ENCODE data around the gene ALKAL2. TPM values are rescaled to one million over a fixed set of nuclear protein-coding genes. Genes with fewer than 3 reads are reported as not detected.

ALKAL2 gene
- total and polyA plus RNA-seq, 7 experiments from 2014 or later: 0.18 to 0.49 TPM; not detected in 5

DNA sequence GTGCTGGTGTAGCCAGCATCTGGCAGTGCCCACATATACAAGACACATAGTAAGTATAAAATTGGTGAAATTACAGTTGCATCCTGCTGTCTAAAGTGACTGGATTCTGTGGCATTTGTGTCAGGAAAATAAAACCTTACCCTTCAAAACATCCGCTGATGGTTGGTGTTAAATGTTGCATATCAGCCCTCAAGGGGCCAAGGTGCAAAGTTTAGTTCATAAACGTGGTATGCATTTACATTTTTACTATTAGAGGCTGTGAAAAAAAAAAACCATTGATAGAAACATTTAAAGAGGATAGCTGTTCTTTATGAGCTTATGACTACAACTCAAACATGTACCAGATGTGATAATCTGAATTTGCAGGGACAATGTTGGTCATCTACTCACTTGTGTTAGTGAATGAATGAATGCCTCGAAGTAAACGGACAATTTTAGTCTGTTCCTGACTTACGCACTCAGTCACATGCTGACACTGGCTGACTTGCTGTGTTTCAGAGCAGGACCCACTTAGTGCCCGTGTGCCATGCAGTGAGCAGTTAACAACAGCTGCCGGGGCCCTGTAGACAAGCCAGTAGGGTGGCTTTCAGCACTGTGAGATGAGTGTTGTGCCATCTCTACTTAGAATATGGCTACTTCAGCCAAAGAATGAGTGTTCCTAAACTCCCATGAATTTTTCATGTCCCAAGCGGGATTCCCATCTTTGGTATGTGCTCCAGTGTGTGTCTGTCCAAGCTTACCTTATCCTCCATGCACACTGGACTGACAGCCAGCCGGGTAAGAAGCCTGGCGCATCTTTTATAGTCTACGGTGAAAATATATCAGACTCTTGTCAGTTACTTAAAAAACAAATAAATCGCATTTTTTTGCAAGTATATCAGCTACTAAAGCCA is 5.3 kb downstream of the ALKAL2 start:
- ATAC-seq (no peak), DNase-seq (no peak)
- H3K27me3 Mint-ChIP-seq: peaks cover 8 to 20% (median 16%) of the 10 kb centered on the region in 5 donors
- no peaks in the 10 kb centered on the region for H3K9me3 Mint-ChIP-seq
- ChIA-PET POLR2A (interaction anchor here (0.7 kb wide), 1 partner anchor 109 kb away, joined by 3 read pairs; no protein-coding TSS in a partner anchor), CTCF (no interaction called here)
- peaks cover 0 to 4% of the 10 kb centered on the region in 2 donors for H3K4me1 ChIP-seq (ENCODE audit: control insufficient read depth in 2 of 2, insufficient read depth in 2 of 2, low read length in 2 of 2)
- no peak overlapping the region for H3K27ac Mint-ChIP-seq
- intact Hi-C loops (cut with micrococcal nuclease): no loop called here
- H3K4me3 ChIP-seq (ENCODE audit: low read length): no peak overlapping the region
- no peak overlapping the region for H3K4me3 Mint-ChIP-seq
- no peaks in the 10 kb centered on the region for H3K9me3 ChIP-seq (ENCODE audit: control insufficient read depth in 2 of 3, low read length in 3 of 3)
- H3K4me1 Mint-ChIP-seq: peaks cover 0 to 7% (median 2%) of the 10 kb centered on the region in 7 donors
- H3K36me3 ChIP-seq (ENCODE audit: control insufficient read depth in 2 of 3, insufficient read depth in 3 of 3, low read length in 3 of 3): peaks cover 5 to 44% (median 12%) of the 10 kb centered on the region in 3 experiments
- H3K27ac ChIP-seq (ENCODE audit: low read depth, low read length): no peak overlapping the region
- H3K27me3 ChIP-seq (ENCODE audit: control insufficient read depth in 2 of 2, insufficient read depth in 2 of 2, low read length in 2 of 2): peaks cover 0 to 5% of the 10 kb centered on the region in 2 donors
- H3K36me3 Mint-ChIP-seq: peaks cover 2 to 34% (median 9%) of the 10 kb centered on the region in 5 donors

DNA sequence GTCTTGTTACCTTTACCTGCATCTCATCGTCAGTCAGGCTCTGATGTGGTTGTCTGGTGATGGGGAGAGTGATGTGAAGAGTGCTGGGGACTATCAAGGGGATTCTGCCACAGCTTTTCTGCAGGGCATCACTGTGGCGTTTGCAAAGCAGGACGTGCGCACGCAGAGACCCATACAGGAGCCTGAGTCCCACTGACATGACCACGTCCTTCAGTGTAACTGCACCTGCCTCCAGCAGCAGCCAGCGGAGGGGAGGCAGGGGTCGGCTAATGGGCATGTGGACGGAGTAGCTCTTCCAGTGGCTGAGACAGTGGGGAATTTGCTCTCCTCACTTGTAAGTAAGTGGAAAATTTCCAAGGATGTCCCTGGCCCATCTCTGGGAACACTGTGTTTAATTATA is 6.5 kb downstream of the ALKAL2 start:
- Mint-ChIP-seq H3K27me3 (peaks cover 7 to 13% (median 9%) of the 10 kb centered on the region in 5 donors), H3K36me3 (peaks cover 4 to 47% (median 21%) of the 10 kb centered on the region in 5 donors), H3K27ac (no peak overlapping the region), H3K9me3 (no peaks in the 10 kb centered on the region), H3K4me3 (no peak overlapping the region), H3K4me1 (peaks cover 0 to 4% (median 0%) of the 10 kb centered on the region in 7 donors)
- Histone ChIP-seq H3K27me3 (ENCODE audit: control insufficient read depth in 2 of 2, insufficient read depth in 2 of 2, low read length in 2 of 2) (no peaks in the 10 kb centered on the region), H3K4me3 (ENCODE audit: low read length) (no peak overlapping the region), H3K27ac (ENCODE audit: low read depth, low read length) (no peak overlapping the region), H3K9me3 (ENCODE audit: control insufficient read depth in 2 of 3, low read length in 3 of 3) (no peaks in the 10 kb centered on the region), H3K36me3 (ENCODE audit: control insufficient read depth in 2 of 3, insufficient read depth in 3 of 3, low read length in 3 of 3) (peaks cover 5 to 56% (median 21%) of the 10 kb centered on the region in 3 experiments), H3K4me1 (ENCODE audit: control insufficient read depth in 2 of 2, insufficient read depth in 2 of 2, low read length in 2 of 2) (no peaks in the 10 kb centered on the region)
- ATAC-seq (no peak), DNase-seq (no peak)
- intact Hi-C loops (cut with micrococcal nuclease): no loop called here
- CTCF ChIA-PET: interaction anchor here (1.3 kb wide), 1 partner anchor 9 kb away, joined by 4 read pairs; no protein-coding TSS in a partner anchor
- POLR2A ChIA-PET: no interaction called here

DNA sequence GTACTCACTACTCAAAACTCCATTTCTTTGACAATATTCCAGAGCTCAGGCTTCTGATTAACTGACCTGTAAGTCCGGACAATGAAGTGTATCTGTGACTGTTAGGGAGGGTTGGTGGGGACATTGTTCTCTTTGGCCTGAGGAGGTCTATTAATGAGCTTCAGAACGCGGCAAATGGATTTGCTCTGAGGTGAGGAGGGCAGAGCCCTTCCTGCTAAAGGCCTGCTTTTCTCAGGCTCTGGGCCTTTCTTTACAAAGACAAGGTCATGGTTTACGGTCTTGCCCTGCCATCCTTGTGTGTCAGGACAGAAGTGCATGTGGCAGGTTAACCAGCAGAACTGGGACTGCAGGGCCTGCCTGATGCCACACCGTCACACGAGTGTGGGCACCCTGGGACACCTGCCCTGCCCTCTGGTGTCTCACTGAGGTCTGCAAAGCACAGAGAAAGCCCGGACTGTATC is 7.2 kb downstream of the ALKAL2 start:
- POLR2A ChIA-PET: interaction anchor here (0.7 kb wide), 1 partner anchor 9 kb away, joined by 3 read pairs; no protein-coding TSS in a partner anchor
- Histone ChIP-seq H3K27me3 (ENCODE audit: control insufficient read depth in 2 of 2, insufficient read depth in 2 of 2, low read length in 2 of 2) (no peaks in the 10 kb centered on the region), H3K9me3 (ENCODE audit: control insufficient read depth in 2 of 3, low read length in 3 of 3) (no peaks in the 10 kb centered on the region), H3K4me1 (ENCODE audit: control insufficient read depth in 2 of 2, insufficient read depth in 2 of 2, low read length in 2 of 2) (no peaks in the 10 kb centered on the region), H3K36me3 (ENCODE audit: control insufficient read depth in 2 of 3, insufficient read depth in 3 of 3, low read length in 3 of 3) (peaks cover 5 to 63% (median 24%) of the 10 kb centered on the region in 3 experiments), H3K4me3 (ENCODE audit: low read length) (no peak overlapping the region), H3K27ac (ENCODE audit: low read depth, low read length) (no peak overlapping the region)
- no peaks in the 10 kb centered on the region for H3K9me3 Mint-ChIP-seq
- CTCF ChIA-PET: interaction anchor here (1.3 kb wide), 1 partner anchor 9 kb away, joined by 4 read pairs; no protein-coding TSS in a partner anchor
- no peak overlapping the region for H3K4me3 Mint-ChIP-seq
- DNase-seq (no peak), ATAC-seq (no peak)
- no peaks in the 10 kb centered on the region for H3K4me1 Mint-ChIP-seq
- H3K27ac Mint-ChIP-seq: no peak overlapping the region
- H3K27me3 Mint-ChIP-seq: peaks cover under 1 to 6% (median 3%) of the 10 kb centered on the region in 5 donors
- intact Hi-C loops (cut with micrococcal nuclease): no loop called here
- H3K36me3 Mint-ChIP-seq: peaks cover 4 to 52% (median 24%) of the 10 kb centered on the region in 5 donors

DNA sequence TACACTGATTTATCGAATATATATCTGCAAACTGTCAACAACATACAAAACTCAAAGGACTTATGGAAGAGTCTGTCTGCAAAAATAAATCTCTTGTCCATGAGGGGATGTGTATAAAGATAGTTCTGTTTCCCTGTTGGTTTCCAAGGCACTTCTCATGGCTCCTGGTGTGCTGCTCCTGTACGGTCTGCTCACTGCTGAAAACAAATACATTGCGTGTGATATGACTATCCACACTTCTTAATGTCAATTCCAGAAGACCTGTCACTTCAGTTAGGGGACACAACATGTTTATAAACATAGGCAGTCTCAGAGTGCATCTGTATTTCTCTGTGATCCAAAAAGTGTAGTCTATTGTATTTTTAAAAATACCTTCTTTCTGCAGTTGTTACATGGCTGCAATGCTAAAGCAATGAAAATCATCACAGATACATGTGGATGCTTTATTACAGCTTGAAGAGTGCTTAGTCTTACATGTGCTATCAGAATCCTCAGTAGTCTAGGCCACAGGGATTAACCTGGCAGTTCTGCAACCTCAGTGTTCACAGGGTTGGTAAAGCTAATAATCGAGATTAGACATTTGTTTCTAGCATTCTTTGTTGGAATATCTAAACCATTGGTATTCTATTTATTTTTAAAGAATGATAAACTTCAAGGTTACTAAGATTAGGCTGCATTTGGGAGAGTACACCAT is 7.8 kb downstream of the ALKAL2 start:
- H3K4me1 ChIP-seq (ENCODE audit: control insufficient read depth in 2 of 2, insufficient read depth in 2 of 2, low read length in 2 of 2): no peaks in the 10 kb centered on the region
- Mint-ChIP-seq H3K4me3 (no peak overlapping the region), H3K27ac (no peak overlapping the region), H3K27me3 (peaks cover 0 to under 1% (median 0%) of the 10 kb centered on the region in 5 donors), H3K4me1 (no peaks in the 10 kb centered on the region), H3K9me3 (no peaks in the 10 kb centered on the region), H3K36me3 (peaks cover 4 to 56% (median 27%) of the 10 kb centered on the region in 5 donors)
- no peaks in the 10 kb centered on the region for H3K9me3 ChIP-seq (ENCODE audit: control insufficient read depth in 2 of 3, low read length in 3 of 3)
- H3K4me3 ChIP-seq (ENCODE audit: low read length): no peak overlapping the region
- DNase-seq: no peak
- ChIA-PET POLR2A (interaction anchor here (0.7 kb wide), 1 partner anchor 9 kb away, joined by 3 read pairs; no protein-coding TSS in a partner anchor), CTCF (interaction anchor here (1.3 kb wide), 1 partner anchor 10 kb away, joined by 4 read pairs; no protein-coding TSS in a partner anchor)
- H3K27ac ChIP-seq (ENCODE audit: low read depth, low read length): no peak overlapping the region
- peaks cover 10 to 69% (median 30%) of the 10 kb centered on the region in 3 experiments for H3K36me3 ChIP-seq (ENCODE audit: control insufficient read depth in 2 of 3, insufficient read depth in 3 of 3, low read length in 3 of 3)
- no peaks in the 10 kb centered on the region for H3K27me3 ChIP-seq (ENCODE audit: control insufficient read depth in 2 of 2, insufficient read depth in 2 of 2, low read length in 2 of 2)
- no peak for ATAC-seq
- intact Hi-C loops (cut with micrococcal nuclease): no loop called here

DNA sequence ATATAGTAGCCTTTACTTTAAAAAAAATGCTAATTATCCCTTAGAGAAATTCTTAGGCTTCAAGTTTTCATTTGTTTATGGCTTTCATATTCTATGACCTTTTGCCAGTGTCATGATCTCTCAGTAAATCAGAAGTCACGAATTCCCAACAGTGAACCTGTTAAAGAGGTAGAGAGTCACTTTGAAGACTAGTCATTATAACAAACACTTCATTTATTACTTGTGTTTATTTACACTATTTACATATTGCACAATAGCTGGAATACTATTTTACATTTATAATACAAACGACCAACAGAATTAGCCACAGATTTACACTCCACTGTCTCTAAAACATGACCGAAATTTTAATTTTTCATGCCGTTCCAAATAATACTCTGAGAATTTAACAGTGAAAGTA is 8.5 kb downstream of the ALKAL2 start:
- H3K36me3 ChIP-seq (ENCODE audit: control insufficient read depth in 2 of 3, insufficient read depth in 3 of 3, low read length in 3 of 3): peaks cover 11 to 76% (median 33%) of the 10 kb centered on the region in 3 experiments

DNA sequence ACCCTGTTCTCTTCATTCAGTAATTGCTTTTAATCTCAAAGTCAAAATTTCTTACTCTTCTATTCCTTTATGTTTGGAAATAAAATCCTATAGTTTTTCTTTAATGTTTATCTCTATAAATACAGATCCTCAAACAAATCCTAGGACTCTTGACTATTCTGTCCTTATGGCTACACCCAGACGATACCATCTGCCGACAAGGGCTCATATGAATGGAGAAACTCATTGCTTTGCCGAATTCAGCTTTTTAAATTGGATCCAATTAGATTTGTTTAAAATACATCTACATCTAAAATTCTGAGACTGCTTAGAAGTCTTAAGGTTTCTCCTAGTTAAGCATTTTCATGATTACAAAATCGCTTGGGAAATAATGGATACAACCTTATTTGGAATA is 9.0 kb downstream of the ALKAL2 start:
- Histone ChIP-seq H3K4me3 (ENCODE audit: low read length) (no peak overlapping the region), H3K36me3 (ENCODE audit: control insufficient read depth in 2 of 3, insufficient read depth in 3 of 3, low read length in 3 of 3) (peaks cover 11 to 77% (median 33%) of the 10 kb centered on the region in 3 experiments), H3K4me1 (ENCODE audit: control insufficient read depth in 2 of 2, insufficient read depth in 2 of 2, low read length in 2 of 2) (no peaks in the 10 kb centered on the region), H3K9me3 (ENCODE audit: control insufficient read depth in 2 of 3, low read length in 3 of 3) (no peaks in the 10 kb centered on the region), H3K27ac (ENCODE audit: low read depth, low read length) (no peak overlapping the region), H3K27me3 (ENCODE audit: control insufficient read depth in 2 of 2, insufficient read depth in 2 of 2, low read length in 2 of 2) (no peaks in the 10 kb centered on the region)
- no peak overlapping the region for H3K27ac Mint-ChIP-seq
- H3K4me1 Mint-ChIP-seq: peaks cover 0 to 6% (median 4%) of the 10 kb centered on the region in 7 donors
- no peaks in the 10 kb centered on the region for H3K9me3 Mint-ChIP-seq
- POLR2A ChIA-PET: no interaction called here
- intact Hi-C loops (cut with micrococcal nuclease): no loop called here
- ATAC-seq (no peak), DNase-seq (no peak)
- H3K4me3 Mint-ChIP-seq: no peak overlapping the region
- CTCF ChIA-PET: no interaction called here
- peaks cover 4 to 60% (median 27%) of the 10 kb centered on the region in 5 donors for H3K36me3 Mint-ChIP-seq
- no peaks in the 10 kb centered on the region for H3K27me3 Mint-ChIP-seq

More for the DNA sequence above, 8.5 kb downstream of the ALKAL2 start:
- no peaks in the 10 kb centered on the region for H3K4me1 ChIP-seq (ENCODE audit: control insufficient read depth in 2 of 2, insufficient read depth in 2 of 2, low read length in 2 of 2)
- H3K4me3 Mint-ChIP-seq: no peak overlapping the region
- no peak overlapping the region for H3K27ac ChIP-seq (ENCODE audit: low read depth, low read length)
- H3K9me3 Mint-ChIP-seq: no peaks in the 10 kb centered on the region
- H3K27ac Mint-ChIP-seq: no peak overlapping the region
- H3K9me3 ChIP-seq (ENCODE audit: control insufficient read depth in 2 of 3, low read length in 3 of 3): no peaks in the 10 kb centered on the region
- H3K27me3 Mint-ChIP-seq: no peaks in the 10 kb centered on the region
- H3K27me3 ChIP-seq (ENCODE audit: control insufficient read depth in 2 of 2, insufficient read depth in 2 of 2, low read length in 2 of 2): no peaks in the 10 kb centered on the region
- ChIA-PET POLR2A (no interaction called here), CTCF (no interaction called here)
- DNase-seq: no peak
- peaks cover 4 to 60% (median 27%) of the 10 kb centered on the region in 5 donors for H3K36me3 Mint-ChIP-seq
- H3K4me3 ChIP-seq (ENCODE audit: low read length): no peak overlapping the region
- ATAC-seq: no peak
- intact Hi-C loops (cut with micrococcal nuclease): no loop called here
- peaks cover 0 to 4% (median 3%) of the 10 kb centered on the region in 7 donors for H3K4me1 Mint-ChIP-seq
